GM19023 (cell line): ENCODE data around the gene HCAR1.
"Not testable (repeated sequence)": the region's sequence is repeated elsewhere in the genome, so short reads cannot be mapped to it uniquely, and the experiment has no call there.

ENCODE experiments used
- ATAC-seq: cut with Tn5 transposase; IDR thresholded peaks from one replicate; pipeline ENCODE4 v1.9.1; 2021; ENCODE audit warnings: mild to moderate bottlenecking, moderate library complexity; ENCODE audit not compliant: unreplicated experiment

The HCAR1 gene

GRCh38 chr12:122722387-122722786 is 8.3 kb downstream of the HCAR1 start:
- ATAC-seq: no peak

- no peak for ATAC-seq
Measured at GRCh38 chr12:122721057-122721545, 9.5 kb downstream of the HCAR1 start.

GRCh38 chr12:122716658-122717057 is 14.0 kb downstream of the HCAR1 start, which contains the start of gene HCAR3:
Gene HCAR3 (minus strand): TSS chr12:122716811. CDS start chr12:122716737, 74 bp downstream.
- not testable (repeated sequence) for ATAC-seq

GRCh38 chr12:122715211-122715610 is 15.4 kb downstream of the HCAR1 start:
- ATAC-seq: not testable (repeated sequence)

GRCh38 chr12:122713491-122714188 is 17.0 kb downstream of the HCAR1 start:
- ATAC-seq: not testable (repeated sequence)

GRCh38 chr12:122711266-122711665 is 19.4 kb downstream of the HCAR1 start:
- not testable (repeated sequence) for ATAC-seq

- not testable (repeated sequence) for ATAC-seq
Measured at GRCh38 chr12:122710341-122710740, 20.3 kb downstream of the HCAR1 start.

- ATAC-seq: not testable (repeated sequence)
Measured at GRCh38 chr12:122709287-122709686, 21.4 kb downstream of the HCAR1 start.

GRCh38 chr12:122703841-122704240 is 26.8 kb downstream of the HCAR1 start:
- ATAC-seq: not testable (repeated sequence)

GRCh38 chr12:122702890-122703611 is 27.6 kb downstream of the HCAR1 start, which contains the start of gene HCAR2:
Gene HCAR2 (minus strand): TSS chr12:122703357. CDS start chr12:122703283, 74 bp downstream.
- not testable (repeated sequence) for ATAC-seq

GRCh38 chr12:122701481-122701880 is 29.2 kb downstream of the HCAR1 start:
- not testable (repeated sequence) for ATAC-seq

- not testable (repeated sequence) for ATAC-seq
Measured at GRCh38 chr12:122700038-122700710, 30.5 kb downstream of the HCAR1 start.

GRCh38 chr12:122696922-122697321 is 33.7 kb downstream of the HCAR1 start:
- not testable (repeated sequence) for ATAC-seq

GRCh38 chr12:122691566-122691965 is 39.1 kb downstream of the HCAR1 start:
- no peak for ATAC-seq

GRCh38 chr12:122688291-122688690 is 42.4 kb downstream of the HCAR1 start:
- ATAC-seq: no peak

- no peak for ATAC-seq
Measured at GRCh38 chr12:122687086-122687485, 43.6 kb downstream of the HCAR1 start.

- no peak for ATAC-seq
Measured at GRCh38 chr12:122686538-122686937, 44.1 kb downstream of the HCAR1 start.

GRCh38 chr12:122684297-122684813 is 46.3 kb downstream of the HCAR1 start:
- no peak for ATAC-seq

- no peak for ATAC-seq
Measured at GRCh38 chr12:122681814-122682213, 48.8 kb downstream of the HCAR1 start.

GRCh38 chr12:122680989-122681388 is 49.7 kb downstream of the HCAR1 start:
- ATAC-seq: not testable (repeated sequence)

- not testable (repeated sequence) for ATAC-seq
Measured at GRCh38 chr12:122676781-122677180, 53.9 kb downstream of the HCAR1 start.
